Pancreas (tissue), 10 donors: ENCODE data around the gene RAB3A. TPM values are rescaled to one million over a fixed set of nuclear protein-coding genes. Genes with fewer than 3 reads are reported as not detected.

Experiments
- ATAC-seq, 4 donors: fragments of 200-7000 bp; cut with Tn5 transposase; one replicate each; pipeline versions ENCODE4 v1.8.0 to v1.9.1; 2020; ENCODE audit warnings: mild to moderate bottlenecking in 4 of 4, moderate library complexity in 4 of 4
- DNase-seq, 6 donors: peaks; one replicate each; pipeline ENCODE4 v3.0.0-alpha.2; 2020
- FAIRE-seq: peaks from 2 replicates; lab custom pipeline; 2012; peaks lifted over from hg19 to GRCh38; lab: Jason Lieb, UNC
- H3K27ac ChIP-seq, 4 donors: fragments of 200-600 bp; sonication (generic); 1 replicate in 3 of 4; 2 replicates in 1 of 4; pipeline versions ENCODE4 v1.5.0 to v1.8.0; 2020
- H3K27me3 ChIP-seq, 4 donors: fragments of 200-600 bp; one replicate each; pipeline ENCODE4 v1.8.0; 2021
- H3K36me3 ChIP-seq, 3 donors: fragments of 200-600 bp; sonication (generic) in 1 of 3; one replicate each; pipeline versions ENCODE4 v1.5.0 to v1.8.0; 2020 to 2021
- H3K4me1 ChIP-seq, 3 donors: fragments of 200-600 bp; one replicate each; pipeline ENCODE4 v1.8.0; 2021
- H3K4me3 ChIP-seq, 4 donors: fragments of 200-600 bp; sonication (generic) in 2 of 4; one replicate each; pipeline versions ENCODE4 v1.5.0 to v1.8.0; 2020 to 2021
- H3K9me3 ChIP-seq, 4 donors: fragments of 200-600 bp; one replicate each; pipeline ENCODE4 v1.8.0; 2021
- CTCF ChIP-seq, 4 donors: fragments of 200-600 bp; sonication (generic) in 3 of 4; IDR thresholded peaks; one replicate each; pipeline versions ENCODE4 v1.5.0 to v1.8.0; 2021; ENCODE audit warnings: antibody characterized with exemption in 4 of 4
- WGBS, 2 donors: extraction: QIAGEN DNeasy Blood & Tissue Kit; methylation state at CpG; one replicate each; pipeline ENCODE4 v1.1.7; 2013; 5-methylcytosine and 5-hydroxymethylcytosine counted together
- intact Hi-C, 3 donors: fragments of 100-400 bp; cut with DNase I; formaldehyde crosslinking; loops; one replicate each; pipeline versions ENCODE4 v1.11.1 to v1.14.2; 2022
- polyA plus RNA-seq, 2 donors: library from polyadenylated mRNA; stranded (reverse); fragments of 200-250 nt; gene quantifications; one replicate each; pipeline ENCODE4 v1.2.3, GENCODE V29; 2013
- total RNA-seq, 6 donors: library from RNA; stranded (reverse); fragmentation: NEBNext Ultra II Directional in 4 of 6; extraction: Animal tissue kit (Norgen Biotek cat#: 25700) in 4 of 6; gene quantifications; one replicate each; pipeline versions ENCODE4 v1.2.1 to v1.2.4, GENCODE V29; 2021 to 2023
- donor health status: healthy with polysubstance abuse.
- donor health status: DM: no; HTN: no; CAD: no; lungs with moderate emphysema.
- donor health status: DM: no; HTN: no; CAD: no.
- donor health status: control.
- donor health status: control.
- donor health status: Bipolar disorder and iron deficiency.
- donor health status: DM: yes; HTN: yes; CAD: no.
- donor health status: DM: no; HTN: no; CAD: no.
- donor health status: DM: no; HTN: no; CAD: no.
- donor health status: DM: yes; HTN: yes; CAD: no.

Gene RAB3A
- total and polyA plus RNA-seq, 8 donors, result 0.79 to 4.4 (median 1.8) TPM

DNA sequence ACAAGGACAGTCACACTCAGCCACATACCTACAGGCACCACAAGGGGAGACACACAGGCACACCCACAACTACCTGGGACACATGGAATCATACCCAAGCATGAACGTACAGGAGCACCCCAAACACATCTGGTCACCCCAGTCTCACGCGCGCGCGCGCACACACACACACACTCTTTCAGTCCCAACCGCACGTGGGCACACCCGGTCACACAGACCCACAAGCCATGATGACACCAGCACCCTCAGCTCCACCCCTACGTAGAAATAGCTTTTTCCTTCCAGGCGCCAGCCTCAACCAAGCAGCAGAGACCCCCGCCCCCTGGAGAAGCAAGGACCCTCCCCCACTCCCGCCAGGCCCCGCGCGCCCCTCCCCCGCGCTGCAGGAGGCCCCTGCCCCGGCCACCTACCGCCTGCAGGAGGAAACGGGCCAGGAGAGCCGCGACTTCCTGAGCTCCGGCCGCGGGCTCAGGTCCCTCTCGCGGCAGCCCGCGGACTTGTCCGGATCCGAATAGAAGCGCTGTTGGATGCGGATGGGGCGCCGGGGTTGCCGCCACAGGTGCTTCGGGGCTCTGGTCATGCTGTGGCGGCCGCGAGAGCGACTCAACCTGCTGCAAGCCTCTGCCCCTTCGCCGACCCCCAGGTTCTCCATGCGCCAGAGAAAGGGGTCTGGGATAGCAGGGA is 28.8 kb upstream of the RAB3A start:
- Histone ChIP-seq H3K4me1 (no peaks in the 10 kb centered on the region), H3K27ac (no peak overlapping the region), H3K27me3 (peaks cover 0 to 5% (median 0%) of the 10 kb centered on the region in 4 donors), H3K4me3 (no peak overlapping the region), H3K9me3 (no peaks in the 10 kb centered on the region), H3K36me3 (no peaks in the 10 kb centered on the region)
- no peak for FAIRE-seq
- 6 to 7% methylated on average over 38 to 46 of the region's 46 CpGs for WGBS, 2 donors
- ATAC-seq, result peak; percentile 17 to 61 (median 50)
- peak in 1 of 6 donors; percentile 81 for DNase-seq
- intact Hi-C loops, result no loop called here
- no peak for TF ChIP-seq CTCF (IDR thresholded peaks at IDR 0.05)

DNA sequence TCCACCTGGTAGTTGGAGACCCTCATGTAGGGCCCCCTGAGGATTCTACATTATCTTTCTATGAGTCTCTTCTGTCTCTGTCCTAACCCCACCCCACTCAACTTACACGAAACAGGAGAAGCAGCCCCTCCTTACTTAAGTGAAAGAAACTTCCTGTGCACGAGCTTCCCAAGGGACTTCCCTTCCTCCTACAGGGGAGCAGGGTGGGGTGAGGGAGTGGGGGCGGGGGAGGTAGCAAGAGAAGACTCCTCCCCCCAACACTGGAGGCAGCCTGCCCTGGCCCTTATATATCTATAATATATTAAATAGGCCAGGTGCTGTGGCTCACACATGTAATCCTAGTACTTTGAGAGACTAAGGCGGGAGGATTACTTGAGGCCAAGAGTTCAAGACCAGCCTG is 27.9 kb upstream of the RAB3A start:
- no peaks in the 10 kb centered on the region for H3K36me3 ChIP-seq
- H3K4me1 ChIP-seq, result no peaks in the 10 kb centered on the region
- WGBS, 2 donors, result 33 to 34% methylated on average over 4 of the region's 4 CpGs
- no peak for FAIRE-seq
- H3K4me3 ChIP-seq, result no peak overlapping the region
- ATAC-seq, result no peak
- TF ChIP-seq CTCF (IDR thresholded peaks at IDR 0.05), result no peak
- DNase-seq, result no peak
- H3K27me3 ChIP-seq, result peaks cover 0 to 5% (median 0%) of the 10 kb centered on the region in 4 donors
- H3K9me3 ChIP-seq, result no peaks in the 10 kb centered on the region
- intact Hi-C loops, result no loop called here
- H3K27ac ChIP-seq, result no peak overlapping the region

DNA sequence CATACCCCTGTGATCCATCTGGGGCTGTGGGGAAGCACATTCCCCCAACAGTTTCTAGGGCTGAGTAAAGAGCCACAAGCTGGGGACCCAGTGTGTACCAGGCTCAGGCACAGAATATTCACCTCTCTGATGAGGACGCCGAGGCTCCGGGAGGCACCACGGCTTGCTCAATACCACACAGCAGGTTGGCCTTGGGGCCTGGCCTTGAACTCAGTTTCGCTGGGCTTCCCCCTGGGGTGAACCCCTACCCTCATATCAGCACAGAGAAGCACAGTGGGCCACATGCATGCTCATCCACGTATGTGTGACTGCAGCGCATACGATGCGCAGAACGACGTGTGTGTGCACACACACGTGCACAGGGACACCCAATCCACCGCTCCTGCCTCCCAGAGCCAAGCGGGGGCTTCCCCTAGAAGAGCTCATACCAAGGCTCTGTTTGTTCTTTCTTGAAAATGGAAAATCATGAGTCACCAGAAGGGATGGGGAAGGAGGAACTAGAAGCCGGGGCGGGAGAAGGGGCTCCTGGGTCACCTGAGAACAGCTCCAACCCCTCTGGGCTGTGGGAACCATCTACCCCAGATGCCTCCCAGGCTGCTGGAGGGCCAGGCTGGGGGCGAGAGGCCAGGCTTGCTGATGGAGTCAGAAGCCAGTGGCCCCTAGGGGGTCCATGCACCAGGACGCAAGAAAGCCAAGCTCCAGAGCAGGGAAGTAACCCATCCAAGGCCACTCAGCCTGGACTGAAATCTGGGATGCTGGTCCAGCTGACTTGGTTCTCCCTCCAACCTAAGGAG is 27.3 kb upstream of the RAB3A start:
- WGBS, 2 donors, result 44 to 53% methylated on average over 18 of the region's 18 CpGs
- no peak for TF ChIP-seq CTCF (IDR thresholded peaks at IDR 0.05)

GRCh38 chr19:18229915-18230314 is 26.1 kb upstream of the RAB3A start:
- TF ChIP-seq CTCF (IDR thresholded peaks at IDR 0.05), result no peak
- H3K4me1 ChIP-seq, result peaks cover 0 to 2% (median 1%) of the 10 kb centered on the region in 3 donors
- intact Hi-C loops, result no loop called here
- 57 to 71% methylated on average over 4 of the region's 4 CpGs for WGBS, 2 donors
- no peak for DNase-seq
- peaks cover 0 to 5% (median 0%) of the 10 kb centered on the region in 4 donors for H3K27me3 ChIP-seq
- H3K9me3 ChIP-seq, result no peaks in the 10 kb centered on the region
- no peak for FAIRE-seq
- no peaks in the 10 kb centered on the region for H3K36me3 ChIP-seq
- ATAC-seq, result no peak
- no peak overlapping the region for H3K27ac ChIP-seq
- H3K4me3 ChIP-seq, result no peak overlapping the region

More for the DNA sequence above, 27.3 kb upstream of the RAB3A start:
- DNase-seq, result no peak
- H3K4me3 ChIP-seq, result no peak overlapping the region
- no peaks in the 10 kb centered on the region for H3K9me3 ChIP-seq
- FAIRE-seq, result no peak
- H3K4me1 ChIP-seq, result no peaks in the 10 kb centered on the region
- no peaks in the 10 kb centered on the region for H3K36me3 ChIP-seq
- intact Hi-C loops, result no loop called here
- peak in 1 of 4 donors; percentile 28 for ATAC-seq
- H3K27me3 ChIP-seq, result peaks cover 0 to 5% (median 0%) of the 10 kb centered on the region in 4 donors
- no peak overlapping the region for H3K27ac ChIP-seq
